GM20431 (cell line): ENCODE data around the gene FADS2.

Experiments used
- in situ Hi-C: fragments of 300-500 bp; cut with MseI, MboI; formaldehyde crosslinking; loops from one replicate; pipeline ENCODE4 v1.15.0; 2020; ENCODE audit warnings: low sequenced_read_pairs; ENCODE audit not compliant: unreplicated experiment

FADS2 gene

DNA sequence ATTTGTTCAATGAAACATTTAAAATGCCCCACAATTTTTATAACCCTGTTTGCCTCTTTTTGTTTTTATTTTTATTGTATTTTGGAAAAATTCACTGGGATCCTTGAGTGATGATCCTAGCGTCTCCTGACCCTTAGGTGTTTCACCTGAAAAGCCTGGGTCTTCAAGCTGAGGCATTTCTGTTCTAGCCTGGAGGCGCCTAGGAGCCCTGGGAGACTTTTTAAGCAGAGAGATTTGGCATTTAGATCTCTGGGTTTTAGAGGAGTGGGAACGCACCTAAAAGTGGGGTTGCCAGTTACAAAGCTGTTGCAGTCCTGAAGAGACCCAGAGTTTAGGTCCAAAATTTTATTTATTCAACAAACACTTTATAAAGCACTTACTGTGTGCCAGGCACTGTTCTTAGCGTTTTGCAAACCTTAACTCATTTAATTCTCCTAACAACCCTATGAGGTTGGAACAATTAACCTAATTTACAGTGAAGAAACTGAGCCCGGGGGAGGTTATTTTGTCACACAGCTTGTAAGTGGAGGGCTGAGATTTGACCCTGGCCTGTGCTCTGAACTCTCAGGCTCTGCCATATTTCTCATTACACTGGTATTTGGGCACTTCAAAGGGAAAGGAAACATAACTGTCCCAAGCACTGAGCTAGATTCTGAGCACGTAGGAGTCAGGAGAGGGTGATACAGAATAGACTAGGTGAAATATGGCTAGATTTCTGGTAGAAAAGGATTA lies 10.5 kb upstream of the FADS2 start:
- in situ Hi-C loops, result no loop called here

DNA sequence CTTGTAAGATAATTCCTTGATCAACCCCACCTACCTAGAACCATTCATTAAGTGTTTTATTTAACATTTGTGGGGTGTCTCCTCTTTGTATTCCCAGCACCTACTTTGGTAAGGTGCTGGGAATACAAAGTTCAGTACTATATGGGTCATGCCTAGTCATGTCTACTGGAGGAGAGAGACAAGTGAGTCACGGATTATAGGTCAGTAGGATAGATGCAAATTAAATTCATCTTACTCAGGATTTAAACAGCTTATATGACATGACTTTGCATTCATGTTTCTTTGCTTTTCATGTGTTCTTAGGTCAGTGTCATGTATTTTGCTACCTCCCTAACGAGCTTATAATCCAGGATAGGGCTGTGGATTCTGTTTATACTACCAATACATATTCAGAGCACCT lies 7.9 kb upstream of the FADS2 start:
- in situ Hi-C loops, result no loop called here

DNA sequence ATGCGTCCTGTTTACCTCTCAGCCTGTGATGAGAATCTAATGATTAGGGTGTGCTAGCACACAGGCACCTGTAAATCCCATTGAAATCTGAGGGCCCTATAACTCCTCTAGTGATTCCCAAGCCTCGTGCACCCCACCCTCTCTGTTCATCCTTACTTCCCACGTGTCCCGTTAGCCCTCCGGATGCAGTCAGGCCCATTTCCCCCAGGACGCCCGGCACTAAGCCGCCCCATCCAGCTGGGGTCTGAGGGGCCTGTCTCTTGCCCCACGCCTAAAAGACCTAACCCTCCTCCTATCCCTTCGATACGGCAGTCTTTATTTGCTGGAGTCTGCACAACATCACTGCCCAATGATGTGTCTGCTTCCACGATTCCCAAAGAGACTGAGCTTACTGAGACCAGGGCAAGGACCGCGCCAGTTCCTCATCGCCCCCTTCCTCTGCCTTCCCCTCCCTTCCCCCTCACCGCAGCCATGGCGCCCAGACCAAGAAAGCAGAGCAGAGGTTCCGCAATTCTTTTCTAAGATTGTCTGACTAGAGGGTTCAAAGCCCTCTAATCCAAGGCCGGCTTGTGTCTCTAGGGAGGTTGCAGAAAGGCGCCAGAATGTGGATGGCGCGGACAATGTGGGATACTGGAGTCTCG lies 1.1 kb upstream of the FADS2 start:
- in situ Hi-C loops, result no loop called here

DNA sequence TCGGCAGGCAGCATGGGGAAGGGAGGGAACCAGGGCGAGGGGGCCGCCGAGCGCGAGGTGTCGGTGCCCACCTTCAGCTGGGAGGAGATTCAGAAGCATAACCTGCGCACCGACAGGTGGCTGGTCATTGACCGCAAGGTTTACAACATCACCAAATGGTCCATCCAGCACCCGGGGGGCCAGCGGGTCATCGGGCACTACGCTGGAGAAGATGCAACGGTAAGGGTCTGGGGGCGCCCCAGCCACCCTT lies 204 bp downstream of the FADS2 start:
- in situ Hi-C loops, result no loop called here

DNA sequence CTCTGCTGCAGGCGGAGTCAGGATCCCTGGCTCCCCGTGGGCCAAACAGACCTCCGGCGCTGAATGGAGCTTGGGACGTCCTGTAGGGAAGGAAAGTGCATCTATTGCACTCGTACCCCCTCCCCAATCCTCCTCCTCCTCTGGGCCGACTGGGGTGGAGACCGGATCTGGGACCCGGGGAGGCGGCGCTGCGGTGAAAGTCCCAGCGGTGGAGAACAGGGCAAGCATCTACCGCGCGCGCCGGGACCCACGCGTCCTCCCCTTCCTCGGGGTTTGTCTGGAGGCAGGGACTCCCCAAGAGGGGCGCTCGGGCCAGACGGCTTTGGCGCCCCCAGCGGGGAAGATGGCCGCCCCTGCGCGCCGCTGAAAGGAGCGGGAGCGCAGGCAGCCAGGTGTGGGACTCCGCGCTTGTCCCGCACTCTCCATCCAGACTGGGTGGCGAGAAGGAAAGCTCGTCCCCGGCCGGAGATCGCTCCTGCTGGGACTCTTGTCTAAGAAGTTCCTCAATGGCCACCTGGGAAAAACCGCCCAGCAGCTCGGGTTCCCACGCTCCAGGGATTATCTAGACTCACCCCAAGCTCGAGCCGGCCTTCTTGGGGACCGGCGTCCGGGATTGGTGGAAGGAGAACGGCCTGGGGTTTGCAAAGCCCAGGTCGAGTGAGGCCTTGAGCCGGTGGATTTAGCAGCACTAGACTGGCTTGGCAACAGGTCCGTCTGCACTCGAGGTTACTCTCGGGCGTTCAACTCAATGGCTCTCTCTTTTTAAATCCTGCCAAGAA lies 718 bp downstream of the FADS2 start:
- in situ Hi-C loops, result no loop called here

DNA sequence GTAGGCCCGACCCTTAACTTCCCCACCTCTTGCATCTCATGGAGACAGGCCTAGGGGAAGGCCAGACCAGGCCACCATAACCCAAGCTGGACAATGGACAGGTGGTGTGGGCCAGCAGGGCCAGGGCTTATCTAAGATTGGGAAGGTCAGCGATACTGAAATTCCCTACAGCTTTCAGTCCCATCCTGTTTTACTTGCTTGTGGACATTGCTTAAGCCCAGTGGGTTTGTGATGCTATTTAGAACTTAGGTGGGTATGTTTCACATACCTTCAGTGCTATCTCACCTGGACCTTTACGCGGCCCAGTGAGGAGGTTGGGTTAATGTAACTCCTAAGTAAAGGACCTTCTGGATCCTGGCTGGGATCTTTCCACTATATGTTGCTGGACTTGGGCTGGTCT lies 1.7 kb downstream of the FADS2 start:
- in situ Hi-C loops, result no loop called here

DNA sequence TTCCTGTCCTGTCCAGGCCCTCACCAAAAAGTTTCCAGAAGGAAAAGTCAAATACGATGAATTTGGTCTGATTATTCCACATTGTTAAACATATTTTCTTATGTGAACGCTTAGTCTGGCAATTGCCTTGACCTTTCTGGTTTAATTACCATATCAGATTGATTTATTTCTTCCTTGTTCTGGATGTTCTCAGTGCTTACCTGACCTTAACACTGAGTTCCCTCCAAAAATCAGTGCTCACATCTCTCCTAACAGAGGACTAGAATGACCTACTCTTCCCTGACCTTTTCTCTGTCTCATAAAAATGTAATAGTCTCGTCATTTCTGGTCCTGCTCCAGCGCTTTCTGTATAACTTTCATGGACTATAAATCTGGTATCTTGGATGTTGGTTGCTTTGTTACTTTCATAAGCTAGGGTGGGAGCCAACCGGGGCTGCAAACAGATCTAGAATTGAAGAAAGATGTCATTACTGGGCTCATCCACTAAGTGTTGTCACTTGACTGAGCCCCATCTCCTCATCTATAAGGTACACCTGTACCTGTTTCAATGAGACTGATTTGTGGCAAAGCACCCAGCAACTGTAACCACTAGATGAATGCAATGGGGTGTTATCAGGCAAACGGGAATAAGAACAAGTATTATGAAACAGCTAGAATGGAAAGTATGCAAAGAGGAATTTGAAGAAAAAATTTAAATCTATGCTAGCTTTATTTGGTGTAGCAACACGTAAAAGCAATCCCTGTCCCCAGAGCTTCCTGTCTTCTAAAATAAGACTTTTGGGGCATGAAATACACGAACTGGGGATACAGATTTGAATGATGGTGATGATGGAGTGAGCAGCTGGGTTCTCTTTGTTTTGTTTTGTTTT lies 2.4 kb downstream of the FADS2 start:
- in situ Hi-C loops, result no loop called here

DNA sequence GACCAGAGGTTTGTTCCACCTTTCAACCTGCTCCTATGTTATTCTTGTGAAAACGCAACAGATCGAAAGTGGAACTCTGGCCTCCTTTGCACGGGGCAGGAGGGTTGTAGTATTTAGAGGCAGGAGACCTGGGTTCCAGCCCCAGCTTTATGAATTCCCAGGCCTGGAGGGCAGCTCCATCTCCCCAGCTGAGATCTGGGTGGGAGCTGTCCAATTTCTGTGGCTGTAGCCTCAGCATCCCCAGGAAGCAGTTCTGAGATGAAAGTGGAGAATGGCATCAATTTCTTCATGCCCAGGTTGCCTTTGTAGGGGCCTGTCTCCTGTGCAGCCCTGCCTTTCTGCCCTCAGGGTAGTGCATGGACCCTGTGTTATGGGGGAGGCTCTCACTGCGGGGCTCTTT lies 4.1 kb downstream of the FADS2 start:
- in situ Hi-C loops, result no loop called here

DNA sequence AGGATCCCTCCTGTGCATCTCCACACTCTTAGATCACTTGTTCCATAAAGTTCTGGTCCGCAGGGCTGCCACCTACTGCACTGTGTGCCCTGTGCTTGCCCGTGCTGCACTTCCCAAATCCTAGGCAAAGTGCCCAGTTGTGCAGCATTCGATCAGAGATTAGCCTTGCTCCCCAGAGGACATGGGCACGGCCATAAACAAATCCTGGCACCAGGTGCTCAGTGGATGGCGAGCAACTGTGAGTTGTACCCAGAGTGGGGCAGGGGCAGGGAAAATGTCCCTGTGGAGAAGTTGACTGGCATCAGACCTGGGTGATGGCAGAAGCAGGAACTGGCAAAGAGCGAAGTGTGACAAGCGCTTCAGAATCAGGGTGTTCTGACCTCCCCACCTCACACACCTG lies 4.7 kb downstream of the FADS2 start:
- in situ Hi-C loops, result no loop called here

DNA sequence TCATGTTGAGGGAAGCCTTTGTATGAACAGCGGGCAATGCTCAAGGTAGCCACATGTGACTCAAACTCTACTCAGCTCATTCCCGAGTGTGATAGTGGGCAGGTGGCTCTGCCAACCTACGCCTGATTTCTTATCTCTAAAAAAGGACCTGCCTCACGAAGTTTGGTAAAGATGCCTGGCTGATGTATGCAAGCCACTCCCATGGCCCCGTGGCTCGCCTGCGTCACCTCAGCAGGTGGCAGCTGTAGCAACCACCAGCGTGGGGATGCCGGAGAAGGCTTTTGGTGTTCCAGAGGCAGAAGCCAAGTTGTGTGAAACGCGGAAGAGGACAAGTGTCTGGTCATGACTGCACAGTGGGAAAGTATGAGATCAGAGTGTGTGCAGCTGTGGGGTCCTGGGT lies 5.4 kb downstream of the FADS2 start:
- in situ Hi-C loops, result no loop called here

DNA sequence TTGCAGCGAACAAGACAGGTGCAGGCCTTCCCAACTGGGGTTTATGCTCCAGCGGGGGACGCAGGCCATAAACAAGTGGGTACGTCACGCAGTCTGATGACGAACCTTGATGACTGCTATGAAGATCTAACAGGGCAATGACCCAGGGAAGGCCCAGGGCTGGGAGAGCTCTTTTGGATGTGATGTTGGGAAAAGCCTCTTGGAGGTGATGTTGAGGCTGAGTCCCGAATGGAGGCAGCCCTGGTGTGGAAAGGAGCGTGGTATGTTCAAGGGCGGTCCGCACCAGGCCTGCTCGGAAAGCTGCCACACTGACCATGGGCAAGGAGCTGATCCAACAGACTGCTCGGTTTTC lies 5.8 kb downstream of the FADS2 start:
- in situ Hi-C loops, result no loop called here

DNA sequence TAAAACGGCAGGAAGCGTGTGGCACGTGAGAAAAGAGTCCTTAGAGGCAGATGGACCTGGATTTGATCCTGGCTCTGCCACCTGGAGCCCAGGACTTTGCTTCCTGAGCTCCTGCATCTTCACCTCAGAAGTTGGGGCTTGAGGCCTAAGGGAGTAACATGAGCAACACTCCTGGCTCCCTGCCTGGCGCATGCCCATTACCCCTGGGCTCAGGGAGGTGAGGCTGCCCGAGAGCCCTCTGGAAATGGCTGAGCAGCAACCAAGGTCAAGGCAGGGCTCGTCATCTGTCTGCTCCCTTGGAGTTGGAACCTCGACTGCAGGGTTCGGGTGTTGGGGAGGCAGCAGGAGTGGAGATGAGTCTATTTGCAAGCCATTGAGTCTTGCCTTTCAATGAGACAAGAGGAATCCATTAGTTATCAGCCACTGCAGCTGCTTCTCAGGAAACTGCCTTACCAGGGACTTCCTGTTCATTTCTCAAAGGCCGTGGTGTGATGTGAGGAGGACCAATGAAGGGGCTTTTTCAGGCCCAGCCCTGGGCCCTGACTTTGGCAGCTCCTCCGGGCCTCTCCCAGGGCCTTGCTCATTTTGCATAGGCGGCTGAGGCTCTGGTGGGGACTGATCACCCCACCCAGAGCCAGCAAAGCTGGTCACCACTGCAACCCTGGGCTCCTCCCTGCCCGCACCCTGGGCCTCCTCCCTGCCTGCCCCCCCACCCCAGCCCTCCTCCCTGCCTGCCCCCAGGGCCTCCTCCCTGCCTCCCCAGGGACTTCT lies 6.4 kb downstream of the FADS2 start:
- in situ Hi-C loops, result no loop called here

DNA sequence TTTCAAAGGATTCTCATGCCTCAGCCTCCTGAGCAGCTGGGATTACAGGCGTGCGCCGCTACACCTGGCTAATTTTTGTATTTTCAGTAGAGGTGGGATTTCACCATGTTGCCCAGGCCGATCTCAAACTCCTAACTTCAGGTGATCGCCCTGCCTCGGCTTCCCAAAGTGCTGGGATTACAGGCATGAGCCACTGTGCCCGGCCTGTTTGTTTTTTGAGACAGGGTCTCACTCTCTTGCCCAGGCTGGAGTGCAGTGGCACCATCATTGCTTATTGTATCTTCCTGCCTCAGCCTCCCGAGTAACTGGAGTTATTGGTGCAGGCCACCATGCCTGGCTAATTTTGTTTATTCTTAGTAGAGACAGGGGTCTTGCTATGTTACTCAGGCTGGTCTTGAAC lies 8.1 kb downstream of the FADS2 start:
- in situ Hi-C loops, result no loop called here

DNA sequence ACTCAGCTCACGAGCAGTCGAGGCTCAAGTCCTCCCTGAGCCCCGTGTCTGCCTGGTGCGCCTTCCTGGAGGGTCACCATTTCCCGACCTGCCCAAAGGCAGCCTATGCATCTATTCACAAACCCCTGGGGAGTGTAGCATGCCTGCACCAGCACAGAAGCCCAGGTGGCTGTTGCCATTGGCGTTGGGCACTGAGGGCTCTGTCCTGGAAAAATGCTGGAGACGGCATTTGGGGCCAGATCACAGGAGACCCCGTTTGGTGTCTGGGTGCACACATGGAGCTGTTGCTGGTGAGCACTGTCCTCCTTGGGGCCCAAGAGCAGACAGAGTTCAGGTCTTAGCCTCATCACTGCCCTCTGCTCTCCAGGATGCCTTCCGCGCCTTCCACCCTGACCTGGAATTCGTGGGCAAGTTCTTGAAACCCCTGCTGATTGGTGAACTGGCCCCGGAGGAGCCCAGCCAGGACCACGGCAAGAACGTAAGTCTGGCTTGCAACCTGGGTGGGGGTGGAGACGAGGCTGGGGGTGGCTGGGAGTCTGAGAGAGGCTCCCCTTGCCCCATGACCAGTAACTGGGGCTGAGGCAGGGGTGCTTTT lies 9.4 kb downstream of the FADS2 start:
- in situ Hi-C loops, result no loop called here

DNA sequence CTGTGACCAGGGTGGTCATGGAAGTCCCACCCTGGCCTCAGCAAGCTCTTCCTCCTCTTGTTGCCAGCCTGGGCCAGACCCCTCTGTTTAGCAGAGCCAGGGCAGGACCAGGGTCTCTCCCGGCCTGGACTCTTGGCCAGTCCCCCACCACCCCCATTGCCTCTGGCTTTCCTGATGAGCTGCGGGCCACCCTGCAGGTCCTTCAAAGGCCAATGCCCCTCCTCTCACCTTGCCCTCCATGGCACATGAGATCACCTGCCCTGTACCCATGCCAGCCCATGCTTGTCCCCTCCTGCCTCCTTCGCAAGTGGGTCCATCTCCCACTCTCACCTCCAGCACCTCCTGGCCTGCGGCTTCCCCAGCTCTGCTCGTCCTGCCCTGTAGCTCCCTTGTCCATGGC lies 10.4 kb downstream of the FADS2 start:
- in situ Hi-C loops, result no loop called here

DNA sequence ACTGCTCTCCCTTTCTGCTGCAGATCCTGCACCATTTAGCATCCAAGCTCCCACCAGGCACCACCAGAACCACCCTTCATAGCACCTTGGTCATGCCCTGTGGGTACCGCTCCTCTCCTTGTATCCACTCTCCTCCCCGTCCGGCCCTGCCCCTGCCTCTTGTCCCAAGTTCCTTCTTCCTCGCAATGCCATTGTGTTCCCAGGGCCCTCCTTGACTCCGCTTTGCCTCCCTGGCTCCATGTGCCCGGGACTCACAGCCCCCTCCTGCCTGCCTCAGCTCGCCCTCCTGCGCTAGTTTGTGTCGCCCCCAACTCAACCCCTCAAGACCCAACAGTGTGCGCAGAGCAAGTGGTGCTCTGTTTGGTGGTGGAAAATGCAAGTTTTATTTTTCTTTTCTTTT lies 10.8 kb downstream of the FADS2 start:
- in situ Hi-C loops, result no loop called here

DNA sequence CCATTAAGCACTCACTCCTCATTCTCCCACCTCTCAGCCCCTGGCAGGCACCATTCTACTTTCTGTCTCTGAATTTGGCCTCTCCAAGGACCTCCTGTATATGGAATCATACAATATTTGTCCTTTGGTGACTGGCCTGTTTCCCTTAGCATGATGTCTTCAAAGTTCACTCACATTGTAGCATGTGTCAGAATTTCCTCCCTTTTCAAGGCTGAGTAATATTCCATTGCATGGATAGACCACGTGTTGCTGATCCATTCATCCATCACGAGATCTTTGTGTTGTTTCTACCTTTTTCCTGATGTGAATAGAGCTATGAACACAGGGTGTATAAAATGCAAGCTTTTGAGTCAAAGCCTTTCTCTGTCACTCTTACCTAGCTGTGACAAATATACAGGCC lies 11.6 kb downstream of the FADS2 start:
- in situ Hi-C loops, result no loop called here

DNA sequence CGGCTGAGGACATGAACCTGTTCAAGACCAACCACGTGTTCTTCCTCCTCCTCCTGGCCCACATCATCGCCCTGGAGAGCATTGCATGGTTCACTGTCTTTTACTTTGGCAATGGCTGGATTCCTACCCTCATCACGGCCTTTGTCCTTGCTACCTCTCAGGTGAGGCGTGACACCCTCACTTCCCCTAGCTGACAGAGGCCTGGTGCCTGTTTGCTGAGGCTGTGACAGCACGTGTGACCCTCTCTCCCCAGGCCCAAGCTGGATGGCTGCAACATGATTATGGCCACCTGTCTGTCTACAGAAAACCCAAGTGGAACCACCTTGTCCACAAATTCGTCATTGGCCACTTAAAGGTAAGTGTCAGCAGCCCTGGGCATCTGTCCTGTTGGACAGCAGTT lies 12.3 kb downstream of the FADS2 start:
- in situ Hi-C loops, result no loop called here

DNA sequence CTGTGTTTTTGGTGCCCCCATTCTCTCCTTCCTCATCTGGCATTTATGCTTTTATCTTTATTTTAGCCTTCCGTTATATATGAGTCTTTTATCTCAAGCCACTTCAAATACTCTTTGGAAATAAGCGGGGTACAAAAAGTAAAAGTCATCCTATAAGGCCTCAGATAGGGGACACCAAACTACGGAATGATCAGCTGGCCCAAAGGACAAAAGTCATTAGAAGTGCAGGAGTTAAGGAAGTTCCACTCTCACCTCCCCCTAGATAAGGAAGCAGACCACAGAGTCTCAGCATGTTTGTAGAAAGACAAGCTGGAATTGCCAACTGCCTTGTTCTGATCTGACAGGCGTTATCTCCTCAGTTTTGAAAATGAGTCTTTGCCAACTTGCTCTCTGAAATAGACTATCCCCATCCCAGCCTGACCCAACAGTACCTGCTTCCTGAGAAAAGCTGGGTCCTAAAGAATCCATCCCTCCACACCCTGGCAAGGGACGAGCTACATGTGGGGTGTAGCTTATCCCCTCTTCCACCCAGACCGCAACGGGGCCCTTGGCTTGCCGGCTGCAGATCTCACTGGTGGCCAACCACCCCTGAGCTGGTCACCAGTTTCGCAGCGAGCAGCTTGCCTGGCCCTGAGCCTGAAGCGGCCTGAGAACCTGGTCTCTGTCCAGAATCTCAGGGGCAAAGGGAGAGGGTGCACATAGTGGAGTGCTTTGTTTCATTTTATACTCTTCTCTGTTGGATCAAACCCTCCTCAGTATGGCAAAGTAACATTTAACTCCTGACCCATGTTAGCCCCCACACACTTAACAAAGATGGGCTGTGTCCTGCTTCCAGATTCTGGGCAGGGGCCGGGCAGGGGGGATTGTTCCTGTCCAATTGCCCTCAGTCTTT lies 13.8 kb downstream of the FADS2 start:
- in situ Hi-C loops, result no loop called here
